NB4 (cell line): ENCODE data around the gene LRRC1.

Experiments used
- DNase-seq: peaks from one replicate; pipeline ENCODE4 v3.0.0; 2010; ENCODE audit warnings: low read depth
- H3K4me3 ChIP-seq: one replicate; pipeline ENCODE4 v1.5.1; 2011; ENCODE audit warnings: mild to moderate bottlenecking, low read depth, low read length, moderate library complexity
- CTCF ChIP-seq: IDR thresholded peaks from one replicate; pipeline ENCODE4 v1.5.1; 2012; ENCODE audit warnings: low read depth, low read length
- MAX ChIP-seq: IDR thresholded peaks from 2 replicates; pipeline ENCODE4 v1.6.1; 2011; ENCODE audit warnings: low read depth, low read length
- MYC ChIP-seq: IDR thresholded peaks from 2 replicates; pipeline ENCODE4 v1.6.1; 2011; ENCODE audit warnings: low read depth, low read length
- POLR2A ChIP-seq: IDR thresholded peaks from 2 replicates; pipeline ENCODE4 v1.6.1; 2011; ENCODE audit warnings: mild to moderate bottlenecking; ENCODE audit not compliant: insufficient read length; ENCODE audit errors: extremely low read depth

The LRRC1 gene

GRCh38 chr6:53830366-53830765, 35.6 kb downstream of the LRRC1 start:
- no peak overlapping the region for H3K4me3 ChIP-seq
- no peak for DNase-seq
- TF ChIP-seq CTCF, result no peak

DNA sequence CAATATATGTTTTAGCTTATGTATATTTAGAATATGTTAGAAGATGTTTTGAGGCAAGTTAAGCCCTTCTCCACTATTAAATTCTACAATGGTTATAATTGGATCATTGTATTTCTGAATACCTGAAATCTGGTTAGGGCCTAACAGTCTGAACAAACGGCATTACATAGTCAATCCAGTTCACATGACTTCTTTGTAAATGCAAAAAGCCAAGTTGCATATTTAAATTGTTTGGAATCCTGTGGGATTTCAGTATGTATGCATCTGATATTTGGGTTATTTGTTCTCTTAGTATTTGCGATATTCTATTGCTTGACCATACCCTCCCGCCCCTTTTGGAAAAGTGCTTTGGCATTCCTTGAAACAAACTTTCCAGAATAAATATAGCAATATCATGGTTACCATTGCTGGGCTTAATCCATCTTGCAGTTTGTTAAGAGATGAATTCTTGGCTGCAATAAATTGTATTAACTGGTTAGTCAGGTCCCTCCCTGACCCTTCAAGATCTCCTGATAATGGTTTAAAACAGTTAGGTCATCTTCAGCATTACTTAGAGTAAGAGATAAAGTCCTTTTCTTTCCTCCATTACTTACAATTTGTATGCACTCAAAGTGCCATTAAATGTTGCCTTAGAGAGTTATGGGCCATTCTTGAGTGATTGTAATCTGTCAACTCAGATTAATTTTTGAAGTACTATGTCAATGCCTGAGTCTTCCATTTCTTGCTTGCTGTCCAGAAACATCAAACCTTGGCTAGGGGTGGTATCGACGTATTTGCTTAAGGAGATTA, 36.5 kb downstream of the LRRC1 start:
- no peak for DNase-seq
- TF ChIP-seq MAX, result no peak
- TF ChIP-seq CTCF, result no peak
- no peak for TF ChIP-seq MYC
- no peak for TF ChIP-seq POLR2A
- H3K4me3 ChIP-seq, result no peak overlapping the region

DNA sequence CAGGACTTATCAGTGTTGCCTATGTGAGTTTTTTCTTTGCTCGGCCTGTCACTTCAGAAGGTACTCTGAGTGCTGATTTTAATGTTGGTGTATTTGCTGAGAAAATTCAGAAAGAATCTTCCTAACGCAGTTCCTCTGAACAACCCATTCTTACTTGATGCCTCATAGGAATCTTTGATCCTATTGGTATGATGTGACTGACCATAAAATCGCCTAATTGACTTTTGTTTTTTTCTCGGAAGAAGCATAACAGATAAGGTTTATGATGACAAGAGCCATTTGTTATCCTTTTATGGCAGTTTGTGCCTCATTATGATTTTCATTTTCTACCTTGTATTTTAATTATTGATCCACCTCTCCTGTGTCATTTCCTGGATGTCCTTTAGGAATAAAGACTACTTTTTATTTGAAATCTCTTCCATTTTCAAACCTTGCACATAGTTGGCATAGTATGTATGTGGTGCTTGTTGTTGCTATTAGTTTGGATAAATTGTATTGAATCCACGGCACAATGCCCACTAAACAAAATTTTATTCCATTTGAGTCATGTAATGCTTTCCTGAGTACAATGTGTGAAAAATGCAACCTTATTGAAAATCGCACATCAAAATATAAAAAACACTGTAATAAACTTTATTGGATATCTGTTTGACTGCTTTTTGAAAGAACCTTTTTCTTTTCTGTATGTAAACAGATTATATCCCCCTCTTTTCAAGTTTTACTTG, 37.3 kb downstream of the LRRC1 start:
- no peak overlapping the region for H3K4me3 ChIP-seq
- no peak for DNase-seq
- TF ChIP-seq POLR2A (no peak), MYC (no peak)

DNA sequence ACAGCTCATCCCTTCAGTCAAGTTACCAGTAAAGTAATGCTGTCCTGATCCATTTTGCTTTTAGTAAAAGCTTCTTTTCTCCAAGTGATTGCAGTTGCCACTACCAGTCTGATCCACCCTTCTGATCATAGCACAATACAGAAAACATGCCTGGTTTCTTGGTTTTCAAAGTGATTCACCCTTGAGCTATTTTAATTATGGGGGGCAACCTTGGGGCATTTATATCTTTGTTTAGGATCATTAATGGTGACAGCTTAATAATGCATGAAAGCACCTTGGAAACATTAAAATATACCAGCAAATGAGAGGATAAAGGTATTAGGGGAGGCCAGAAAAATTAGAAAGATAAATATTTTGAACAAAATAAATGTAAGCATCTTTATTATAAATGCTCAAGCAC, 38.4 kb downstream of the LRRC1 start:
- DNase-seq, result no peak
- no peak overlapping the region for H3K4me3 ChIP-seq
- TF ChIP-seq CTCF, result no peak
- TF ChIP-seq POLR2A, result no peak
- no peak for TF ChIP-seq MAX
- no peak for TF ChIP-seq MYC

DNA sequence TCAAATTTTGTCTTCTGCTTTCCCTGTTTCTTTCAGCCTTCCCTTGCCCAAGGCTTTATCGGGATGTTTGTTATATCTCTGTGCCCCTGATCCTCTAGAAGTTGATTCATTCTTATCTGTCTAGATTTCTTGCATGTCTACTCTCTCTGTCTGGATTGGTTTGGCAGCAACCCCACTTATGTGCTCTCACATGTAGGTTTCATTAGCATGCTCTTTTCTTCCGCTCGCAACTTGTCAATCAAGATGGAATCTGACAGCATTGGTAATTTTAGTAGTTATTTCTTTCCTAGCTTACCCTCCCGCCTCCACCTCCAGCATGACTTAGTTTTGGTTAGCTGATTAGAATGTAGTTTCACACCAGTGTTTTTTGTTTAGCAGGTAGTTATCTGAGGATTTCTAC, 39.3 kb downstream of the LRRC1 start:
- H3K4me3 ChIP-seq, result no peak overlapping the region
- no peak for DNase-seq
- TF ChIP-seq POLR2A (no peak), MAX (no peak), CTCF (no peak), MYC (no peak)

DNA sequence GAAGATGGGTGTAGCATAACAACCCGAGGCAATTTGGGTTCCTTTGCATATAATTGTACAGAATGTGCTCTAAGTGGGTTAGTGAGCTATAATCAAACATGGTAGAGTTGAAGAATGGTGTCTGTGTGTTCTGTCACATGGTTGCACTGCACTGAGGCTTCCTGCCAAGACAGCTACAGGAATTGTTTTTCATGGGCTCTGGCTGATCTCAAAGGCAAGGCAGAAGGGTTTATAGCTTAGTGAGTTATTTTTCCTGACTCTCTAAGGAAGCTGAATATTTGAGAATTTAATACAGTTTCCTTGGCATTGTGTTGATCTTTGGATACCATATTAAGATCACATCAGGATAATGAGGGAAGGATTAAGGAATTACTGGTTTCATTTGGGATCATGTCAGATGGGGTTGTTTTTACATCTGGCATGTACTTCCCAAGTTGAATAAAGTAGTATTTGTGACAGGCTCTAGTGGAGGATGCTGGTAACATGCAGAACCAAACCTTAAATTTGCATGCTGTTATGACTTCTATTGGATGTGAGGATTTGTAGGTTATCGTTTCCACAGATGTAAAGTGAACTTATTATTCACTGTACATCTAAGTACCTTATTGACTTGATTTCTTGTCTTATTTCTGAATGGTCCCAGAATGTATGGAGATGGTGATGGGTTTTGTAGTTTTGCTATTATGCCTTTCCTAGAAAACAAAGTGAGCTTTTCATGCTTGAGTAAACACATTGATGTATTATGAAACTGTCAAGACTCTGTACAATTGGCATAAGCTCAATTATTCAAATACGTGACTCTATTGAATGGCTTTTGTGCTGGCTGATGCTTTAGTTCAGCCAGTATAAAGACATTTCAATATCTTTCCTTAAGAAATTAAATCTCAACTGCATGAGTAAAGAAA, 43.3 kb downstream of the LRRC1 start:
- DNase-seq, result no peak

More for the DNA sequence above, 43.3 kb downstream of the LRRC1 start:
- no peak overlapping the region for H3K4me3 ChIP-seq
- TF ChIP-seq POLR2A (no peak), MAX (no peak), CTCF (no peak), MYC (no peak)
